HCT116 (cell line): ENCODE measurements around the gene RPL39L.

Source experiments
- CTCF ChIP-seq, 3 experiments: fragments of 200-600 bp in 1 of 3; sonication (generic) in 1 of 3; IDR thresholded peaks in 2 of 3; conservative IDR thresholded peaks in 1 of 3; 2 replicates each; pipeline ENCODE4 v1.5.1; 2012 to 2017; ENCODE audit warnings: low read depth in 2 of 3, low read length in 2 of 3, antibody characterized with exemption in 1 of 3, borderline replicate concordance in 1 of 3, control low read depth in 1 of 3, mild to moderate bottlenecking in 1 of 3, mixed read lengths in 1 of 3, mixed run types in 1 of 3, moderate library complexity in 1 of 3; ENCODE audit not compliant: insufficient read depth in 1 of 3
- POLR2A ChIP-seq: IDR thresholded peaks from 2 replicates; pipeline ENCODE4 v1.7.0; 2011; ENCODE audit warnings: borderline replicate concordance; ENCODE audit not compliant: insufficient read depth, insufficient read length; ENCODE audit errors: extremely low read depth
- POLR2AphosphoS5 ChIP-seq: IDR thresholded peaks from 2 replicates; pipeline ENCODE4 v1.6.1; 2011; ENCODE audit warnings: mild to moderate bottlenecking, low read depth, low read length, moderate library complexity
- RAD21 ChIP-seq: IDR thresholded peaks from 2 replicates; pipeline ENCODE4 v1.6.1; 2012; ENCODE audit warnings: low read depth, mild to moderate bottlenecking

GRCh38 chr3:187161556-187161955 is 22.3 kb upstream of the RPL39L start:
- TF ChIP-seq CTCF (IDR thresholded peaks at IDR 0.05 in 2 of 3, conservative IDR thresholded peaks at IDR 0.05 in 1 of 3; ENCODE audit: borderline replicate concordance in 1 of 3, insufficient read depth in 1 of 3, low read depth in 2 of 3, low read length in 2 of 3) (no peak), RAD21 (no peak), POLR2A (no peak), POLR2AphosphoS5 (no peak)
